HepG2 (cell line): ENCODE measurements around the gene TNKS1BP1. TPM values are rescaled to one million over a fixed set of nuclear protein-coding genes. Genes with fewer than 3 reads are reported as not detected.

Source experiments
- ATAC-seq: fragments of 200-7000 bp; cut with Tn5 transposase; 3 replicates; pipeline ENCODE4 v1.9.1; 2020; ENCODE audit warnings: mild to moderate bottlenecking, moderate library complexity
- Bru-seq: library from RNA; stranded (reverse); fragments of 400-500 nt; gene quantifications from one replicate; lab custom pipeline; 2021; lab: Mats Ljungman, UMichigan
- BruChase-seq, 2 experiments: library from RNA; stranded (reverse); fragments of 400-500 nt; gene quantifications; one replicate each; lab custom pipeline; 2021; lab: Mats Ljungman, UMichigan
- BruUV-seq: library from RNA; stranded (reverse); fragments of 400-500 nt; replicated peaks from 2 replicates; lab custom pipeline; 2021; lab: Mats Ljungman, UMichigan
- CTCF ChIA-PET: fragments of 300-600 bp; formaldehyde crosslinking; extraction: SDS; loops from one replicate; lab custom pipeline; 2021; ENCODE audit warnings: low total read pairs, inconsistent platforms, low intra/inter-chr PET ratio; lab: Yijun Ruan, JAX
- POLR2A ChIA-PET: fragments of 350-600 bp; sonication (Branson Sonifier 250); formaldehyde crosslinking; loops from one replicate; lab custom pipeline; 2020; ENCODE audit warnings: antibody characterized with exemption, inconsistent platforms; lab: Yijun Ruan, JAX
- DNase-seq: peaks from one replicate; pipeline ENCODE4 v3.0.0-alpha.2; 2015; ENCODE audit warnings: low spot score
- FAIRE-seq: peaks from 3 replicates; lab custom pipeline; 2011; peaks lifted over from hg19 to GRCh38; lab: Jason Lieb, UNC
- H2AFZ ChIP-seq: one replicate; pipeline ENCODE4 v1.6.1; 2011; ENCODE audit warnings: low read length, inconsistent platforms
- H3K27ac ChIP-seq: fragments of 300-600 bp; 3 replicates; pipeline ENCODE4 v1.8.0; 2011; ENCODE audit warnings: mixed run types, mild to moderate bottlenecking, mixed read lengths, low read length, inconsistent platforms; ENCODE audit not compliant: insufficient read depth; ENCODE audit errors: extremely low read length
- H3K27me3 ChIP-seq, 2 experiments: fragments of 200-600 bp in 1 of 2; 2 replicates in 1 of 2; 3 replicates in 1 of 2; pipeline versions ENCODE4 v1.6.0 to v1.8.0; 2011; ENCODE audit warnings: low read length in 2 of 2, mild to moderate bottlenecking in 2 of 2, moderate library complexity in 2 of 2, inconsistent platforms in 1 of 2; ENCODE audit not compliant: insufficient read depth in 2 of 2, control insufficient read depth in 1 of 2
- H3K36me3 ChIP-seq, 2 experiments: fragments of 200-600 bp in 1 of 2; replicated peaks in 1 of 2; 2 replicates in 1 of 2; 3 replicates in 1 of 2; pipeline versions ENCODE4 v1.5.1 to v1.8.0; 2011; ENCODE audit warnings: low read length in 2 of 2, inconsistent platforms in 1 of 2; ENCODE audit not compliant: insufficient read depth in 2 of 2, control insufficient read depth in 1 of 2
- H3K4me1 ChIP-seq: 2 replicates; pipeline ENCODE4 v1.5.1; 2012; ENCODE audit warnings: low read length, inconsistent platforms; ENCODE audit not compliant: insufficient read depth
- H3K4me2 ChIP-seq: 2 replicates; pipeline ENCODE4 v1.6.0; 2011; ENCODE audit warnings: low read depth, low read length, inconsistent platforms
- H3K4me3 ChIP-seq, 3 experiments: fragments of 200-600 bp in 1 of 3; sonication (generic), shearing (Covaris generic) in 1 of 3; replicated peaks in 1 of 3; 2 replicates each; pipeline ENCODE4 v1.5.1; 2011 to 2016; ENCODE audit warnings: low read length in 3 of 3, inconsistent platforms in 2 of 3, low read depth in 2 of 3, mild to moderate bottlenecking in 2 of 3, control low read depth in 1 of 3, mixed read lengths in 1 of 3; ENCODE audit not compliant: insufficient read depth in 1 of 3
- H3K79me2 ChIP-seq: one replicate; pipeline ENCODE4 v1.6.1; 2011; ENCODE audit warnings: low read length, inconsistent platforms; ENCODE audit not compliant: insufficient read depth
- H3K9ac ChIP-seq: 2 replicates; pipeline ENCODE4 v1.6.0; 2011; ENCODE audit warnings: mild to moderate bottlenecking, low read depth, low read length, inconsistent platforms; ENCODE audit not compliant: insufficient read depth
- H3K9me3 ChIP-seq: 2 replicates; pipeline ENCODE4 v1.5.1; 2012; ENCODE audit warnings: mild to moderate bottlenecking, low read length
- H4K20me1 ChIP-seq: 2 replicates; pipeline ENCODE4 v1.6.0; 2011; ENCODE audit warnings: inconsistent platforms, mild to moderate bottlenecking, low read length, moderate library complexity; ENCODE audit not compliant: insufficient read depth
- AKAP8 ChIP-seq: sonication (generic); formaldehyde crosslinking; IDR thresholded peaks from 2 replicates; pipeline ENCODE4 v1.5.1; 2020; ENCODE audit warnings: mild to moderate bottlenecking, missing genetic modification reagents
- RXRA ChIP-seq: sonication (generic); formaldehyde crosslinking; IDR thresholded peaks from 2 replicates; pipeline ENCODE4 v1.5.1; 2020; ENCODE audit warnings: missing genetic modification reagents
- TBL1XR1 ChIP-seq: fragments of 150-350 bp; IDR thresholded peaks from 2 replicates; pipeline ENCODE4 v1.6.1; 2014; ENCODE audit warnings: borderline replicate concordance, low read length; ENCODE audit not compliant: partially characterized antibody
- ZBTB20 ChIP-seq: sonication (generic); formaldehyde crosslinking; IDR thresholded peaks from 2 replicates; pipeline ENCODE4 v1.8.1; 2023; ENCODE audit warnings: missing genetic modification reagents, low read depth, mild to moderate bottlenecking, borderline replicate concordance
- ZNF225 ChIP-seq: sonication (generic); formaldehyde crosslinking; IDR thresholded peaks from 2 replicates; pipeline ENCODE4 v1.4.0; 2020; ENCODE audit warnings: mild to moderate bottlenecking, missing genetic modification reagents
- ZNF546 ChIP-seq: sonication (generic); formaldehyde crosslinking; conservative IDR thresholded peaks from 2 replicates; pipeline ENCODE4 v1.8.1; 2023; ENCODE audit warnings: mild to moderate bottlenecking, missing genetic modification reagents
- WGBS: methylation state at CpG from one replicate; pipeline ENCODE4 v1.1.6; 2017; ENCODE audit warnings: low lambda C conversion rate; 5-methylcytosine and 5-hydroxymethylcytosine counted together
- in situ Hi-C: cut with HindIII; loops from 2 replicates; pipeline ENCODE4 v1.10.0; 2017; ENCODE audit warnings: low pct_unique_long_range_greater_than_20kb; ENCODE audit not compliant: extremely low pct_ligation_motif_present
- intact Hi-C: fragments of 100-400 bp; cut with micrococcal nuclease; formaldehyde crosslinking; loops from one replicate; pipeline ENCODE4 v1.10.0; 2022; ENCODE audit not compliant: unreplicated experiment
- long read RNA-seq, 2 experiments: library from RNA in 1 of 2; library from polyadenylated mRNA in 1 of 2; stranded (forward) in 1 of 2; unstranded in 1 of 2; transcript quantifications; one replicate each; pipeline ENCODE4 v2.0.0, GENCODE V29; 2019 to 2022
- polyA minus RNA-seq, 3 experiments: library from RNA; depleted of rRNA, polyadenylated mRNA; stranded (reverse); fragments of >200 nt; gene quantifications; 2 replicates each; pipeline ENCODE4 v1.2.3, GENCODE V29; 2011; ENCODE audit warnings: low replicate concordance in 1 of 3
- polyA plus RNA-seq, 8 experiments: library from polyadenylated mRNA; depleted of rRNA in 3 of 8; stranded (reverse) in 7 of 8; unstranded in 1 of 8; fragments of >200 nt; fragmentation: Illumina TruSeq in 4 of 8; extraction: Trizol in 4 of 8; gene quantifications; 2 replicates each; pipeline versions ENCODE4 v1.2.1 to v1.2.3, GENCODE V29; 2011 to 2016; ENCODE audit warnings: low read depth in 4 of 8, missing spikeins in 1 of 8, mixed read lengths in 1 of 8; ENCODE audit not compliant: insufficient read depth in 1 of 8
- total RNA-seq, 5 experiments: library from RNA; depleted of rRNA; stranded (reverse); fragments of >200 nt; fragmentation: Illumina TruSeq; extraction: Trizol; gene quantifications; 2 replicates each; pipeline ENCODE4 v1.2.3, GENCODE V29; 2016; ENCODE audit warnings: low read depth in 1 of 5
- TF ChIP-seq, protein P1 (sequence below): sonication (generic); formaldehyde crosslinking; IDR thresholded peaks from 2 replicates; pipeline ENCODE4 v1.4.0; 2020; ENCODE audit warnings: missing genetic modification reagents

The TNKS1BP1 gene, protein sequence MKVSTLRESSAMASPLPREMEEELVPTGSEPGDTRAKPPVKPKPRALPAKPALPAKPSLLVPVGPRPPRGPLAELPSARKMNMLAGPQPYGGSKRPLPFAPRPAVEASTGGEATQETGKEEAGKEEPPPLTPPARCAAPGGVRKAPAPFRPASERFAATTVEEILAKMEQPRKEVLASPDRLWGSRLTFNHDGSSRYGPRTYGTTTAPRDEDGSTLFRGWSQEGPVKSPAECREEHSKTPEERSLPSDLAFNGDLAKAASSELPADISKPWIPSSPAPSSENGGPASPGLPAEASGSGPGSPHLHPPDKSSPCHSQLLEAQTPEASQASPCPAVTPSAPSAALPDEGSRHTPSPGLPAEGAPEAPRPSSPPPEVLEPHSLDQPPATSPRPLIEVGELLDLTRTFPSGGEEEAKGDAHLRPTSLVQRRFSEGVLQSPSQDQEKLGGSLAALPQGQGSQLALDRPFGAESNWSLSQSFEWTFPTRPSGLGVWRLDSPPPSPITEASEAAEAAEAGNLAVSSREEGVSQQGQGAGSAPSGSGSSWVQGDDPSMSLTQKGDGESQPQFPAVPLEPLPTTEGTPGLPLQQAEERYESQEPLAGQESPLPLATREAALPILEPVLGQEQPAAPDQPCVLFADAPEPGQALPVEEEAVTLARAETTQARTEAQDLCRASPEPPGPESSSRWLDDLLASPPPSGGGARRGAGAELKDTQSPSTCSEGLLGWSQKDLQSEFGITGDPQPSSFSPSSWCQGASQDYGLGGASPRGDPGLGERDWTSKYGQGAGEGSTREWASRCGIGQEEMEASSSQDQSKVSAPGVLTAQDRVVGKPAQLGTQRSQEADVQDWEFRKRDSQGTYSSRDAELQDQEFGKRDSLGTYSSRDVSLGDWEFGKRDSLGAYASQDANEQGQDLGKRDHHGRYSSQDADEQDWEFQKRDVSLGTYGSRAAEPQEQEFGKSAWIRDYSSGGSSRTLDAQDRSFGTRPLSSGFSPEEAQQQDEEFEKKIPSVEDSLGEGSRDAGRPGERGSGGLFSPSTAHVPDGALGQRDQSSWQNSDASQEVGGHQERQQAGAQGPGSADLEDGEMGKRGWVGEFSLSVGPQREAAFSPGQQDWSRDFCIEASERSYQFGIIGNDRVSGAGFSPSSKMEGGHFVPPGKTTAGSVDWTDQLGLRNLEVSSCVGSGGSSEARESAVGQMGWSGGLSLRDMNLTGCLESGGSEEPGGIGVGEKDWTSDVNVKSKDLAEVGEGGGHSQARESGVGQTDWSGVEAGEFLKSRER (N-terminal part only)
- total RNA-seq (2016; rRNA removed; fragmentation: Illumina TruSeq; extraction: Trizol), result 12.2 and 13.7 TPM in 2 replicates
- total RNA-seq (2016; cell fraction: cytosol; rRNA removed; fragmentation: Illumina TruSeq; extraction: Trizol; ENCODE audit: low read depth), result 1.2 and 1.4 TPM in 2 replicates
- 9.9 and 16.7 TPM in 2 replicates for total RNA-seq (2016; cell fraction: insoluble cytoplasmic fraction; rRNA removed; fragmentation: Illumina TruSeq; extraction: Trizol)
- total RNA-seq (2016; cell fraction: membrane; rRNA removed; fragmentation: Illumina TruSeq; extraction: Trizol), result 1.9 and 3.6 TPM in 2 replicates
- total RNA-seq (2016; cell fraction: nucleus; rRNA removed; fragmentation: Illumina TruSeq; extraction: Trizol), result 19.5 and 21.4 TPM in 2 replicates
- polyA plus RNA-seq (2011; rRNA removed), result 15.0 and 15.5 TPM in 2 replicates
- 6.7 and 7.0 TPM in 2 replicates for polyA plus RNA-seq (2011; cell fraction: cytosol; rRNA removed)
- 64.2 and 69.6 TPM in 2 replicates for polyA plus RNA-seq (2011; cell fraction: nucleus; rRNA removed)
- polyA plus RNA-seq (2012), result 17.3 and 21.8 TPM in 2 replicates
- 0.26 and 1.5 TPM in 2 replicates for polyA plus RNA-seq (2016; cell fraction: cytosol; fragmentation: Illumina TruSeq; extraction: Trizol; ENCODE audit: low read depth)
- 13.8 and 16.2 TPM in 2 replicates for polyA plus RNA-seq (2016; cell fraction: insoluble cytoplasmic fraction; fragmentation: Illumina TruSeq; extraction: Trizol; ENCODE audit: low read depth)
- 2.1 and 3.5 TPM in 2 replicates for polyA plus RNA-seq (2016; cell fraction: membrane; fragmentation: Illumina TruSeq; extraction: Trizol; ENCODE audit: low read depth)
- polyA plus RNA-seq (2016; cell fraction: nucleus; fragmentation: Illumina TruSeq; extraction: Trizol; ENCODE audit: insufficient read depth, low read depth), result 46.6 and 51.1 TPM in 2 replicates
- 33.6 and 51.4 TPM in 2 replicates for polyA minus RNA-seq (2011; rRNA and poly(A)+ RNA removed; ENCODE audit: low replicate concordance)
- 7.7 and 9.8 TPM in 2 replicates for polyA minus RNA-seq (2011; cell fraction: cytosol; rRNA and poly(A)+ RNA removed)
- 22.8 and 23.6 TPM in 2 replicates for polyA minus RNA-seq (2011; cell fraction: nucleus; rRNA and poly(A)+ RNA removed)
- Bru-seq, nascent RNA, result percentile 73 among the genes with signal in this experiment
- percentile 81 among the genes with signal in this experiment for BruChase-seq, experiment 1, labeled RNA remaining after a 6-hour chase
- percentile 82 among the genes with signal in this experiment for BruChase-seq, experiment 2, labeled RNA remaining after a 2-hour chase
- long read RNA-seq, experiment 1, partial matches to known transcripts, result 4 of 4 reads
- long read RNA-seq, experiment 1, other reads (novel, unspliced or antisense), result 0 of 4 reads
- long read RNA-seq, experiment 2, partial matches to known transcripts, result 34 of 50 reads
- long read RNA-seq, experiment 2, other reads (novel, unspliced or antisense), result 14 of 50 reads

DNA sequence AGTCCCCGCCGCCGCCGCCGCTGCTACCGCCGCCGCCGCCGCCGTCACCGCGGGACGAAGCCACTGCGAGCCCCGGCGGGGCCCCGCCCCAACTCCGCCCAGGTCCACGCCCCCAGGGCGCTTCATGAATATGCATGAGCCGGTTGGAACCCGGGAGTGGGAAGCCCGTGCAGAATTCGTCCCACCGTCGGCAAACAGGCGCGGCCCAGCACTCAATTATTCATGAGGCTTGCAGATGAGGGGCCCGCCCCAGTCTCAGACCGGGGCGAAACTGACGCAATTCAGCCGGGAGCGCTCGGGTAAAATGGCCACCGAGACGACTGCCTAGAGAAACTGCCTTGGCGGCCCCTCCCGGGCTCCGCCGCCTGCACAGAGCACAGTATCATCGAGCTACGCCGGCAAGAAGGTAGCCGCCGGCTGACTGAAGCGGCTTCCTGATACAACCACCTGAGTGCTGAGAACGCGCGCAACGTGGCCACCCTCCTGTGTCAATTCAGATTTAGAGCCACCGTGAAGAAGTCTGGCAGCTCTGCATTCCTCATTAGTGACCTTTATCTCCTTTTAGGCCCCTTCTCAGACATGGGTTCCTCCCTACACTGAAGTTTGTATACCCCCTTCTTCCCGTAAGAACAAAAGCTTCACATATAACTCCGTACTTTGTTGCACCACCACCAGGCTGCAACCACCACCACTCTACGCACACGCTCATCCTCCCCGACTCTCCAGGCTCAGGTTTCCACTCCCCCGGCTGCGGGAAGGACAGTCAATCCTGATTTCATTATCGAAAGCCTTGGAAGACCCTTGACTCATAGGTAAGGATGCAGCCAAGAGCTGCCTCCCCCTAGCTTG lies at the start of gene TNKS1BP1:
TNKS1BP1 (minus strand) TSS at position 67 of the 849 bp plus-strand sequence. CDS start 3,067 bp downstream, outside the sequence.
- in situ Hi-C loops (no loop called here), intact Hi-C loops (loop anchor here (1.0 kb wide), 2 partner anchors 10 to 14 kb away; partner anchors contain the start of gene SSRP1)
- Histone ChIP-seq H3K9ac (peak within 1 kb of the TSS; percentile 87), H3K36me3 (peaks cover 18 to 46% of the 10 kb centered on the region in 2 experiments), H4K20me1 (peaks cover 15% of the 10 kb centered on the region; the same call in 1 of the 2 replicates), H3K79me2 (peaks cover 12% of the 10 kb centered on the region), H3K4me3 (peak within 1 kb of the TSS; percentile 71 to 88 (median 76)), H3K9me3 (no peaks in the 10 kb centered on the region), H3K4me1 (peaks cover 51% of the 10 kb centered on the region), H3K4me2 (peak within 1 kb of the TSS; percentile 91), H3K27ac (peak within 1 kb of the TSS; percentile 90), H3K27me3 (no peaks in the 10 kb centered on the region; a peak in 1 of 5 replicates), H2AFZ (peak within 1 kb of the TSS; percentile 45)
- FAIRE-seq (peak; percentile 56), DNase-seq (peak; percentile 91), ATAC-seq (peak; percentile 84)
- ChIA-PET POLR2A (interaction anchor here (0.7 to 3.7 kb wide), 10 partner anchors 10 to 190 kb away, joined by 3 to 65 read pairs (median 4); partner anchors contain the start of gene SSRP1), CTCF (no interaction called here)
- BruUV-seq, result TSS peak; percentile 95
- WGBS, result 7% methylated on average over 14 of the region's 61 CpGs
- TF ChIP-seq ZNF225 (CRISPR knock-in tag) (0 out of 2 replicates have a peak, but pooled peaks have one; percentile 18), ZBTB20 (CRISPR knock-in tag) (no peak), RXRA (CRISPR knock-in tag) (no peak), TBL1XR1 (no peak), AKAP8 (CRISPR knock-in tag) (no peak), ZNF546 (CRISPR knock-in tag) (no peak)
- TF ChIP-seq, protein P1, sequence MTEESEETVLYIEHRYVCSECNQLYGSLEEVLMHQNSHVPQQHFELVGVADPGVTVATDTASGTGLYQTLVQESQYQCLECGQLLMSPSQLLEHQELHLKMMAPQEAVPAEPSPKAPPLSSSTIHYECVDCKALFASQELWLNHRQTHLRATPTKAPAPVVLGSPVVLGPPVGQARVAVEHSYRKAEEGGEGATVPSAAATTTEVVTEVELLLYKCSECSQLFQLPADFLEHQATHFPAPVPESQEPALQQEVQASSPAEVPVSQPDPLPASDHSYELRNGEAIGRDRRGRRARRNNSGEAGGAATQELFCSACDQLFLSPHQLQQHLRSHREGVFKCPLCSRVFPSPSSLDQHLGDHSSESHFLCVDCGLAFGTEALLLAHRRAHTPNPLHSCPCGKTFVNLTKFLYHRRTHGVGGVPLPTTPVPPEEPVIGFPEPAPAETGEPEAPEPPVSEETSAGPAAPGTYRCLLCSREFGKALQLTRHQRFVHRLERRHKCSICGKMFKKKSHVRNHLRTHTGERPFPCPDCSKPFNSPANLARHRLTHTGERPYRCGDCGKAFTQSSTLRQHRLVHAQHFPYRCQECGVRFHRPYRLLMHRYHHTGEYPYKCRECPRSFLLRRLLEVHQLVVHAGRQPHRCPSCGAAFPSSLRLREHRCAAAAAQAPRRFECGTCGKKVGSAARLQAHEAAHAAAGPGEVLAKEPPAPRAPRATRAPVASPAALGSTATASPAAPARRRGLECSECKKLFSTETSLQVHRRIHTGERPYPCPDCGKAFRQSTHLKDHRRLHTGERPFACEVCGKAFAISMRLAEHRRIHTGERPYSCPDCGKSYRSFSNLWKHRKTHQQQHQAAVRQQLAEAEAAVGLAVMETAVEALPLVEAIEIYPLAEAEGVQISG (CRISPR knock-in tag), result peak; percentile 99
